Renal cortical epithelial cell (primary cell): Measurements from ENCODE around the gene SOCS7. TPM values are rescaled to one million over a fixed set of nuclear protein-coding genes. Genes with fewer than 3 reads are reported as not detected.

Source experiments
- DNase-seq: peaks from one replicate; pipeline ENCODE4 v3.0.0-alpha.2; 2011; ENCODE audit warnings: low read depth
- total RNA-seq: library from RNA; depleted of rRNA; stranded (reverse); fragments of >200 nt; gene quantifications from 2 replicates; pipeline ENCODE4 v1.2.3, GENCODE V29; 2014

The SOCS7 gene
- total RNA-seq, 1 donor from 2014 or later: 16.2 TPM

GRCh38 chr17:38440614-38441397 lies 89.2 kb downstream of the SOCS7 start:
- no peak for DNase-seq

GRCh38 chr17:38441429-38442061 lies 89.9 kb downstream of the SOCS7 start:
- no peak for DNase-seq

- DNase-seq: no peak
Observed at GRCh38 chr17:38442548-38442947, 90.9 kb downstream of the SOCS7 start.

GRCh38 chr17:38443356-38444031 lies 91.8 kb downstream of the SOCS7 start:
- no peak for DNase-seq

GRCh38 chr17:38444151-38444550 lies 92.5 kb downstream of the SOCS7 start:
- DNase-seq: peak; percentile 31

- peak; percentile 41 for DNase-seq
Observed at GRCh38 chr17:38447502-38448085, 96.0 kb downstream of the SOCS7 start.

GRCh38 chr17:38448208-38448771 lies 96.6 kb downstream of the SOCS7 start:
- no peak for DNase-seq

- DNase-seq: peak; percentile 71
Observed at GRCh38 chr17:38449364-38449763, 97.7 kb downstream of the SOCS7 start.

GRCh38 chr17:38450557-38451029 lies 98.9 kb downstream of the SOCS7 start:
- DNase-seq: no peak

GRCh38 chr17:38451030-38451839 lies 99.6 kb downstream of the SOCS7 start:
- DNase-seq: peak; percentile 84

GRCh38 chr17:38451840-38452529 lies 100.3 kb downstream of the SOCS7 start:
- DNase-seq: peak; percentile 72

- DNase-seq: no peak
Observed at GRCh38 chr17:38452719-38453118, 101.1 kb downstream of the SOCS7 start.

GRCh38 chr17:38453951-38454421 lies 102.3 kb downstream of the SOCS7 start:
- peak; percentile 40 for DNase-seq

- DNase-seq: peak; percentile 87
Observed at GRCh38 chr17:38454532-38454931, 102.9 kb downstream of the SOCS7 start.

Other genes with a start within 250 kb of the SOCS7 start
- not detected in 2 replicates for gene TBC1D3E, start 223.9 kb upstream of the SOCS7 start, total RNA-seq
- gene TBC1D3, start 159.3 kb upstream of the SOCS7 start, total RNA-seq: not detected in 2 replicates
- 34.0 and 39.4 TPM in 2 replicates for gene MRPL45, start 54.7 kb upstream of the SOCS7 start, total RNA-seq
- gene GPR179, start 7.9 kb upstream of the SOCS7 start, total RNA-seq: under 0.01 TPM in 1 of 2 replicates, not detected in the other
- gene ARHGAP23, start 76.6 kb downstream of the SOCS7 start, total RNA-seq: 7.5 and 47.9 TPM in 2 replicates